Cardiac fibroblast (primary cell): ENCODE measurements around the gene COL10A1.

Source experiments
- DNase-seq, 2 donors: peaks; one replicate each; pipeline versions ENCODE4 v3.0.0 to v3.0.0-alpha.2; 2010; ENCODE audit warnings: low read depth in 2 of 2
- H3K4me3 ChIP-seq, 2 donors: replicated peaks in 1 of 2; 1 replicate in 1 of 2; 2 replicates in 1 of 2; pipeline ENCODE4 v1.5.1; 2011; ENCODE audit warnings: low read depth in 2 of 2, low read length in 2 of 2, mild to moderate bottlenecking in 2 of 2, moderate library complexity in 1 of 2
- CTCF ChIP-seq: IDR thresholded peaks from one replicate; pipeline ENCODE4 v1.5.1; 2011; ENCODE audit warnings: low read depth, mild to moderate bottlenecking, low read length, inconsistent platforms

Gene COL10A1

GRCh38 chr6:116165596-116165995, 39.7 kb upstream of the COL10A1 start:
- no peak overlapping the region for H3K4me3 ChIP-seq
- DNase-seq: no peak
- TF ChIP-seq CTCF: no peak

- no peak for TF ChIP-seq CTCF
- DNase-seq: peak in 1 of 2 donors; percentile 52
- no peak overlapping the region for H3K4me3 ChIP-seq
Observed at GRCh38 chr6:116159782-116160524, 34.0 kb upstream of the COL10A1 start.

- TF ChIP-seq CTCF: no peak
- DNase-seq: peak; percentile 26 to 48
- H3K4me3 ChIP-seq: no peak overlapping the region
Observed at GRCh38 chr6:116158641-116159040, 32.7 kb upstream of the COL10A1 start.

- DNase-seq: no peak
- TF ChIP-seq CTCF: no peak
- no peak overlapping the region for H3K4me3 ChIP-seq
Observed at GRCh38 chr6:116157391-116157790, 31.5 kb upstream of the COL10A1 start.

GRCh38 chr6:116156405-116157326, 30.7 kb upstream of the COL10A1 start:
- H3K4me3 ChIP-seq: no peak overlapping the region
- no peak for TF ChIP-seq CTCF
- DNase-seq: no peak

- H3K4me3 ChIP-seq: no peak overlapping the region
- no peak for TF ChIP-seq CTCF
- DNase-seq: no peak
Observed at GRCh38 chr6:116154887-116155286, 29.0 kb upstream of the COL10A1 start.
